Measurements from ENCODE around the gene RALGAPA2.

GRCh38 chr20:20483328-20483727 is 229.1 kb downstream of the RALGAPA2 start:
- TF ChIP-seq CTCF (IDR thresholded peaks at IDR 0.05) (no peak), POLR2A (IDR thresholded peaks at IDR 0.05) (no peak)
